Caco-2 (cell line): ENCODE measurements around the gene AAMDC. TPM values are rescaled to one million over a fixed set of nuclear protein-coding genes. Genes with fewer than 3 reads are reported as not detected.

Source experiments
- BruUV-seq: library from RNA; stranded (reverse); fragments of 400-500 nt; replicated peaks from 2 replicates; lab custom pipeline; 2021; lab: Mats Ljungman, UMichigan
- CTCF ChIA-PET: fragments of 300-600 bp; sonication (Branson Sonifier 250); formaldehyde crosslinking; loops from one replicate; lab custom pipeline; 2022; ENCODE audit warnings: antibody characterized with exemption; lab: Charles Lee
- POLR2A ChIA-PET: fragments of 300-600 bp; sonication (Branson Sonifier 250); formaldehyde crosslinking; loops from one replicate; lab custom pipeline; 2022; ENCODE audit warnings: antibody characterized with exemption; lab: Charles Lee
- DNase-seq, 2 experiments: peaks; one replicate each; pipeline versions ENCODE4 v3.0.0 to v3.0.0-alpha.2; 2020 to 2022
- H3K27me3 ChIP-seq: replicated peaks from 2 replicates; pipeline ENCODE4 v1.6.0; 2011; ENCODE audit warnings: low read length; ENCODE audit not compliant: control insufficient read depth, insufficient read depth
- H3K36me3 ChIP-seq: 2 replicates; pipeline ENCODE4 v1.5.1; 2011; ENCODE audit warnings: low read length; ENCODE audit not compliant: control insufficient read depth, insufficient read depth
- H3K4me1 ChIP-seq: fragments of 250-450 bp; sonication (Bioruptor Pico); 2 replicates; pipeline ENCODE4 v1.5.1; 2020; ENCODE audit warnings: mild to moderate bottlenecking
- H3K4me3 ChIP-seq: 2 replicates; pipeline ENCODE4 v1.5.1; 2011; ENCODE audit warnings: low read depth, mild to moderate bottlenecking, control low read depth, low read length
- H3K9me3 ChIP-seq: fragments of 250-450 bp; sonication (Bioruptor Pico); 2 replicates; pipeline ENCODE4 v1.5.1; 2020; ENCODE audit warnings: mild to moderate bottlenecking, moderate library complexity
- H3K27ac Mint-ChIP-seq: one replicate; pipeline ENCODE4 v1.8.0; 2022; ENCODE audit warnings: mixed read lengths; ENCODE audit not compliant: unreplicated experiment
- H3K27me3 Mint-ChIP-seq: one replicate; pipeline ENCODE4 v1.8.0; 2022; ENCODE audit warnings: mixed read lengths; ENCODE audit not compliant: insufficient read depth, unreplicated experiment
- H3K36me3 Mint-ChIP-seq: one replicate; pipeline ENCODE4 v1.8.0; 2022; ENCODE audit warnings: mild to moderate bottlenecking, mixed read lengths; ENCODE audit not compliant: insufficient read depth, unreplicated experiment
- H3K4me1 Mint-ChIP-seq: one replicate; pipeline ENCODE4 v1.8.0; 2022; ENCODE audit warnings: low read depth, mixed read lengths; ENCODE audit not compliant: unreplicated experiment
- H3K4me3 Mint-ChIP-seq: one replicate; pipeline ENCODE4 v1.8.0; 2022; ENCODE audit warnings: mild to moderate bottlenecking, moderate library complexity, mixed read lengths; ENCODE audit not compliant: unreplicated experiment
- H3K9me3 Mint-ChIP-seq: one replicate; pipeline ENCODE4 v1.8.0; 2022; ENCODE audit warnings: mixed read lengths; ENCODE audit not compliant: unreplicated experiment
- CTCF ChIP-seq, 2 experiments: fragments of 200-600 bp in 1 of 2; IDR thresholded peaks; 1 replicate in 1 of 2; 2 replicates in 1 of 2; pipeline versions ENCODE4 v1.5.1 to v1.8.0; 2011 to 2022; ENCODE audit warnings: antibody characterized with exemption in 1 of 2, control low read depth in 1 of 2, inconsistent platforms in 1 of 2, low read depth in 1 of 2, low read length in 1 of 2, mild to moderate bottlenecking in 1 of 2, moderate library complexity in 1 of 2; ENCODE audit not compliant: insufficient read depth in 1 of 2, severe bottlenecking in 1 of 2, unreplicated experiment in 1 of 2
- intact Hi-C: fragments of 100-400 bp; cut with micrococcal nuclease; formaldehyde crosslinking; loops from one replicate; pipeline ENCODE4 v1.10.0; 2022; ENCODE audit not compliant: unreplicated experiment
- total RNA-seq: library from RNA; stranded (reverse); gene quantifications from 2 replicates; pipeline ENCODE4 v1.2.3, GENCODE V29; 2022

AAMDC gene
- total RNA-seq, 1 experiment from 2014 or later, result 89.7 TPM

DNA sequence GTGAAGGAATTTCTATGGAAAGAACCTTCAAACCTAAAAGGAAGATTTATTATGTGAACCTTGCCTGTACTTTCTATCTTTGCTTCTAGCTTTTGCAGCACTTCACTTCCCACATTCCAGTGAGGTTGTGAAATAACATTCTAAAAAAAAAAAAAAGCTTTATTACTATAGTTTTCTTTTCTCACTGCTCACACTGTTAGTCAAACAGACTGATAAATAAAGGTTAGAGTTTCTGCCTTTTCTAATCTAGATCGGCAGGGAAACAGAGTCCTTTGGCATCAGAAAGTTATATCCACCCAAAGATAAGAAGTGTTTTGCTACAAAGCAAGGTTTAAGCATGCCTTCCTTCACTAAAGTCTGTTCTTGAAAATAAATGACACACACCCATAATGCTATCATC is 2.8 kb downstream of the AAMDC start:
- no peak for DNase-seq
- POLR2A ChIA-PET, result interaction anchor here (0.6 to 1.4 kb wide), 3 partner anchors 50 to 171 kb away, joined by 5 to 10 read pairs (median 8); partner anchors contain the start of gene INTS4
- peaks cover 6% of the 10 kb centered on the region for H3K4me1 Mint-ChIP-seq
- Histone ChIP-seq H3K4me3 (no peak overlapping the region), H3K36me3 (no peaks in the 10 kb centered on the region), H3K4me1 (peaks cover 25% of the 10 kb centered on the region), H3K27me3 (no peaks in the 10 kb centered on the region), H3K9me3 (peaks cover 4% of the 10 kb centered on the region; the same call in 1 of the 2 replicates)
- H3K9me3 Mint-ChIP-seq, result no peaks in the 10 kb centered on the region
- intact Hi-C loops, result loop anchor here (5.0 kb wide), 3 partner anchors 116 to 269 kb away; no protein-coding TSS in a partner anchor
- H3K4me3 Mint-ChIP-seq, result peak overlapping the region; percentile 28
- CTCF ChIA-PET, result interaction anchor here (1.0 kb wide), 1 partner anchor 176 kb away, joined by 4 read pairs; no protein-coding TSS in a partner anchor
- H3K36me3 Mint-ChIP-seq, result peaks cover 35% of the 10 kb centered on the region
- H3K27ac Mint-ChIP-seq, result no peak overlapping the region
- TSS peak; percentile 1 for BruUV-seq
- no peak for TF ChIP-seq CTCF (IDR thresholded peaks at IDR 0.05; ENCODE audit: insufficient read depth in 1 of 2, low read depth in 1 of 2, low read length in 1 of 2, severe bottlenecking in 1 of 2, unreplicated experiment in 1 of 2)
- H3K27me3 Mint-ChIP-seq, result no peaks in the 10 kb centered on the region

GRCh38 chr11:77828926-77829325 is 8.0 kb downstream of the AAMDC start:
- Mint-ChIP-seq H3K36me3 (peaks cover 12% of the 10 kb centered on the region), H3K4me3 (no peak overlapping the region), H3K4me1 (peaks cover 3% of the 10 kb centered on the region), H3K27me3 (no peaks in the 10 kb centered on the region), H3K27ac (no peak overlapping the region), H3K9me3 (peaks cover 10% of the 10 kb centered on the region)
- H3K4me3 ChIP-seq, result no peak overlapping the region
- no peak for TF ChIP-seq CTCF (IDR thresholded peaks at IDR 0.05; ENCODE audit: insufficient read depth in 1 of 2, low read depth in 1 of 2, low read length in 1 of 2, severe bottlenecking in 1 of 2, unreplicated experiment in 1 of 2)
- intact Hi-C loops, result no loop called here
- ChIA-PET CTCF (no interaction called here), POLR2A (no interaction called here)
- H3K27me3 ChIP-seq, result no peaks in the 10 kb centered on the region
- peaks cover 15% of the 10 kb centered on the region for H3K9me3 ChIP-seq
- DNase-seq, result no peak
- no TSS peak for BruUV-seq
- no peaks in the 10 kb centered on the region for H3K36me3 ChIP-seq
- H3K4me1 ChIP-seq, result peaks cover 8% of the 10 kb centered on the region

DNA sequence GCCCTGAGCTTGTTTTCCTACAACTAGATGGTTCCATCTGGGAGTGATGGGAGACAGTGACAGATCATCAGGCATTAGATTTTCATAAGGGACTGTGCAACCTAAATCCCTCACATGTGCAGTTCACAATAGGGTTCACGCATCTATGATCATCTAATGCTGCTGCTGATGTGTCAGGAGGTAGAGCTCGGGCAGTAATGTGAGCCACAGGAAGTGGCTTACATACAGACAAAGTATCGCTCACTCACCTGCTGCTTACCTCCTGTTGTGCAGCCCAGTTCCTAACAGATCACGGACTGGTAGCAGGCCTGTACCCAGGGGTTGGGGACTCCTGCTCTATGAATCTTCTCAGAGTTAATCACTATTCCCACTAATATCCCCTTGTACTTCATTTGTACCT is 12.4 kb downstream of the AAMDC start:
- Mint-ChIP-seq H3K4me1 (no peaks in the 10 kb centered on the region), H3K27me3 (no peaks in the 10 kb centered on the region), H3K4me3 (no peak overlapping the region), H3K27ac (no peak overlapping the region), H3K36me3 (peaks cover 6% of the 10 kb centered on the region), H3K9me3 (peaks cover 19% of the 10 kb centered on the region)
- no peak for TF ChIP-seq CTCF (IDR thresholded peaks at IDR 0.05; ENCODE audit: insufficient read depth in 1 of 2, low read depth in 1 of 2, low read length in 1 of 2, severe bottlenecking in 1 of 2, unreplicated experiment in 1 of 2)
- no peak overlapping the region for H3K4me3 ChIP-seq
- H3K9me3 ChIP-seq, result peaks cover 12% of the 10 kb centered on the region
- CTCF ChIA-PET, result no interaction called here
- intact Hi-C loops, result no loop called here
- no peaks in the 10 kb centered on the region for H3K4me1 ChIP-seq
- no peaks in the 10 kb centered on the region for H3K27me3 ChIP-seq
- no peak for DNase-seq
- no peaks in the 10 kb centered on the region for H3K36me3 ChIP-seq
- BruUV-seq, result no TSS peak
- POLR2A ChIA-PET, result no interaction called here
